Measurements from ENCODE around the gene FABP6. TPM values are rescaled to one million over a fixed set of nuclear protein-coding genes. Genes with fewer than 3 reads are reported as not detected.
"Not testable (repeated sequence)": the region's sequence is repeated elsewhere in the genome, so short reads cannot be mapped to it uniquely, and the experiment has no call there.

FABP6 gene
- total and polyA plus RNA-seq, 5 experiments from 2014 or later: not detected

- no peak for DNase-seq
- Mint-ChIP-seq H3K4me1 (peaks cover 0 to 4% (median under 1%) of the 10 kb centered on the region in 4 donors), H3K9me3 (no peaks in the 10 kb centered on the region), H3K27me3 (no peaks in the 10 kb centered on the region), H3K4me3 (no peak overlapping the region), H3K36me3 (no peaks in the 10 kb centered on the region), H3K27ac (peak overlapping the region in 1 of 10 donors; percentile 65)
- POLR2A ChIA-PET: no interaction called here
- ATAC-seq: no peak
Observed at GRCh38 chr5:160231783-160232342, 2.6 kb downstream of the FABP6 start.

DNA sequence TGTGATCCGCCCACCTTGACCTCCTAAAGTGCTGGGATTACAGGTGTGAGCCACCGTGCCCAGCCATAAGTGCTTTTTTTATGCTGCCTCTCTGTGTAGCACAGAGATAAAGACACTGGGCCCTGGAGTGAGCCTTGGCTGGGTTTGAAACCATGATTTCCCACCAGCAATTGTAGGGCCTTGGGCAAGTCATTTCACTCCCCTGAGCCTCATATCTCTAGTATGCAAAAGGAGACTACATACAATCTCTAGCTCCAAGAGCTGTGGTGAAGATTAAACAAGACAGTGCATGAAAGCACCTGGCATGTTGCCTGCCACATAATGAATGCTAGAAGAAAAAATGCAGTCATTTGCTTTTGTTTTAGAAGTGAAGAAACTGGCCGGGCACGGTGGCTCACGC lies 3.9 kb downstream of the FABP6 start:
- ATAC-seq (no peak), DNase-seq (no peak)
- Mint-ChIP-seq H3K9me3 (no peaks in the 10 kb centered on the region), H3K4me1 (peaks cover 0 to 4% (median under 1%) of the 10 kb centered on the region in 4 donors), H3K27me3 (peaks cover 0 to 4% (median 0%) of the 10 kb centered on the region in 5 donors), H3K27ac (no peak overlapping the region), H3K4me3 (no peak overlapping the region), H3K36me3 (no peaks in the 10 kb centered on the region)
- POLR2A ChIA-PET: no interaction called here

DNA sequence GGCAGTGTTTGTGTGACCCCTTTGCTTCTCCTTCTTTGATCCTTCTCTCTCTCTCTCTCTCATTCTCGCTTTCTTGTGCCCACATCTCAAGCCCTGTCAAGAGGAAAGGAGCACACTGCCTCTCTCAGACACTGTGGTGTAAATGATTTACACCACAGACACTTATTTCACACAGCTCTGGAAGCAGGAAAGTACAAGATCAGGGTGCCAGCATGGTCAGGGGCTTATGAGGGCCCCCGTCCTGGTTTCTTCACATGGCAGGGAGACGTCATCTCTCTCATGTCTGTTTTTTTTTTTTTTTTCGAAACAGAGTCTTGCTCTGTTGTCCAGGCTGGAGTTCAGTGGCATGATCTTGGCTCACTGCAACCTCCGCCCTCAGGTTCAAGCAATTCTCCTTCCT lies 6.4 kb downstream of the FABP6 start:
- POLR2A ChIA-PET: no interaction called here

GRCh38 chr5:160237571-160238093 lies 8.3 kb downstream of the FABP6 start:
- Mint-ChIP-seq H3K9me3 (no peaks in the 10 kb centered on the region), H3K36me3 (no peaks in the 10 kb centered on the region), H3K27me3 (peaks cover 0 to 13% (median 4%) of the 10 kb centered on the region in 5 donors), H3K27ac (no peak overlapping the region), H3K4me3 (no peak overlapping the region), H3K4me1 (no peaks in the 10 kb centered on the region)
- DNase-seq: no peak
- no peak for ATAC-seq
- POLR2A ChIA-PET: no interaction called here

More for the DNA sequence above, 6.4 kb downstream of the FABP6 start:
- H3K27ac Mint-ChIP-seq: peak overlapping the region in 1 of 10 donors; percentile 7
- DNase-seq: no peak
- no peak for ATAC-seq
- H3K4me3 Mint-ChIP-seq: no peak overlapping the region
- no peaks in the 10 kb centered on the region for H3K9me3 Mint-ChIP-seq
- no peaks in the 10 kb centered on the region for H3K36me3 Mint-ChIP-seq
- H3K27me3 Mint-ChIP-seq: peaks cover 0 to 13% (median 4%) of the 10 kb centered on the region in 5 donors
- H3K4me1 Mint-ChIP-seq: peaks cover 0 to 4% (median 0%) of the 10 kb centered on the region in 4 donors

- Mint-ChIP-seq H3K27ac (no peak overlapping the region), H3K36me3 (no peaks in the 10 kb centered on the region), H3K4me1 (no peaks in the 10 kb centered on the region), H3K9me3 (no peaks in the 10 kb centered on the region), H3K4me3 (no peak overlapping the region), H3K27me3 (peaks cover 0 to 13% (median 4%) of the 10 kb centered on the region in 5 donors)
- DNase-seq (no peak), ATAC-seq (no peak)
- POLR2A ChIA-PET: no interaction called here
Observed at GRCh38 chr5:160240350-160240749, 11.0 kb downstream of the FABP6 start.

- no peaks in the 10 kb centered on the region for H3K36me3 Mint-ChIP-seq
- H3K27ac Mint-ChIP-seq: no peak overlapping the region
- no peaks in the 10 kb centered on the region for H3K4me1 Mint-ChIP-seq
- no peak for ATAC-seq
- H3K9me3 Mint-ChIP-seq: no peaks in the 10 kb centered on the region
- H3K4me3 Mint-ChIP-seq: no peak overlapping the region
- H3K27me3 Mint-ChIP-seq: peaks cover 0 to 13% (median 4%) of the 10 kb centered on the region in 5 donors
- POLR2A ChIA-PET: no interaction called here
- no peak for DNase-seq
Observed at GRCh38 chr5:160242145-160242544, 12.8 kb downstream of the FABP6 start.

DNA sequence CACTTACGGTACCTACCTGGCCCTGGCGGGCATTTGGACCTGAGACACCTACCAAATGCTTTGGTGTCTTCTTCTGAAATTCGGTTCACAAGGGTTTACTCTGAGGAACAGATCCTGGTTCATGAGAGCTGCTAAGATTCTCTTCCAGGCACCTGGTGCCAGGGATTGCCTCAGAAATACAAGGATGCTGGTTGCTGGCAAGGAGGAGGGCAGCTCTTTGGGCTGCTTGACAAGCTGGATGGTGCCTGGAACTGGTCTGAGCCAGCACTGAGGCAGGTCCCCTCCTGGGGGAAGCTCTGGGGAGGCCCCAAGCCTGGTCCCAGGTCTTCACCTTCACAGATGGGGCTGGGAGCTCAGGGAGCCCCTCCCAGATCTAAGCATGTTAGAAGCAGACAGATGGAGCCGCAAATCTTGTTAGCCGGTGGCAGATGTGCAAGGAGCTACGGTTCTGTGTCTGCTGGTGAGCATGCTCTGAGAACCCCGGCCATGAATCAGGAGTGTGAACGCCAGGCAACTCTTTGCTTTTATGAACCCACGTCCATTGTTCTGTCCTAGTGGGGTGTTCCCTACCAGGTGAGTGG lies 16.3 kb downstream of the FABP6 start:
- POLR2A ChIA-PET: no interaction called here
- no peaks in the 10 kb centered on the region for H3K4me1 Mint-ChIP-seq
- DNase-seq: no peak
- no peak overlapping the region for H3K4me3 Mint-ChIP-seq
- peaks cover 0 to 3% (median 0%) of the 10 kb centered on the region in 5 donors for H3K27me3 Mint-ChIP-seq
- H3K27ac Mint-ChIP-seq: no peak overlapping the region
- H3K9me3 Mint-ChIP-seq: no peaks in the 10 kb centered on the region
- no peak for ATAC-seq
- H3K36me3 Mint-ChIP-seq: no peaks in the 10 kb centered on the region

- H3K9me3 Mint-ChIP-seq, DNase-seq, ATAC-seq, H3K27me3 Mint-ChIP-seq, H3K36me3 Mint-ChIP-seq, H3K4me3 Mint-ChIP-seq, H3K27ac Mint-ChIP-seq, H3K4me1 Mint-ChIP-seq, POLR2A ChIA-PET: not testable (repeated sequence)
Observed at GRCh38 chr5:160249570-160249969, 20.3 kb downstream of the FABP6 start.

- no peaks in the 10 kb centered on the region for H3K4me1 Mint-ChIP-seq
- POLR2A ChIA-PET: no interaction called here
Observed at GRCh38 chr5:160250226-160250625, 20.9 kb downstream of the FABP6 start.

GRCh38 chr5:160250826-160251225 lies 21.5 kb downstream of the FABP6 start:
- DNase-seq (no peak), ATAC-seq (no peak)
- Mint-ChIP-seq H3K4me3 (no peak overlapping the region), H3K4me1 (no peaks in the 10 kb centered on the region), H3K36me3 (no peaks in the 10 kb centered on the region), H3K27me3 (no peaks in the 10 kb centered on the region), H3K9me3 (no peaks in the 10 kb centered on the region), H3K27ac (no peak overlapping the region)
- POLR2A ChIA-PET: no interaction called here

More at GRCh38 chr5:160250226-160250625, 20.9 kb downstream of the FABP6 start:
- Mint-ChIP-seq H3K36me3 (no peaks in the 10 kb centered on the region), H3K27me3 (no peaks in the 10 kb centered on the region), H3K27ac (no peak overlapping the region), H3K4me3 (no peak overlapping the region), H3K9me3 (no peaks in the 10 kb centered on the region)
- no peak for DNase-seq
- ATAC-seq: no peak

GRCh38 chr5:160251406-160252155 lies 22.3 kb downstream of the FABP6 start:
- DNase-seq (no peak), ATAC-seq (no peak)
- no peaks in the 10 kb centered on the region for H3K27me3 Mint-ChIP-seq
- POLR2A ChIA-PET: no interaction called here
- no peaks in the 10 kb centered on the region for H3K4me1 Mint-ChIP-seq
- H3K4me3 Mint-ChIP-seq: no peak overlapping the region
- H3K9me3 Mint-ChIP-seq: no peaks in the 10 kb centered on the region
- no peaks in the 10 kb centered on the region for H3K36me3 Mint-ChIP-seq
- no peak overlapping the region for H3K27ac Mint-ChIP-seq

GRCh38 chr5:160252916-160253315 lies 23.6 kb downstream of the FABP6 start:
- Mint-ChIP-seq H3K27me3 (no peaks in the 10 kb centered on the region), H3K27ac (no peak overlapping the region), H3K4me1 (no peaks in the 10 kb centered on the region), H3K4me3 (no peak overlapping the region), H3K36me3 (no peaks in the 10 kb centered on the region), H3K9me3 (no peaks in the 10 kb centered on the region)
- DNase-seq (no peak), ATAC-seq (no peak)
- POLR2A ChIA-PET: no interaction called here

DNA sequence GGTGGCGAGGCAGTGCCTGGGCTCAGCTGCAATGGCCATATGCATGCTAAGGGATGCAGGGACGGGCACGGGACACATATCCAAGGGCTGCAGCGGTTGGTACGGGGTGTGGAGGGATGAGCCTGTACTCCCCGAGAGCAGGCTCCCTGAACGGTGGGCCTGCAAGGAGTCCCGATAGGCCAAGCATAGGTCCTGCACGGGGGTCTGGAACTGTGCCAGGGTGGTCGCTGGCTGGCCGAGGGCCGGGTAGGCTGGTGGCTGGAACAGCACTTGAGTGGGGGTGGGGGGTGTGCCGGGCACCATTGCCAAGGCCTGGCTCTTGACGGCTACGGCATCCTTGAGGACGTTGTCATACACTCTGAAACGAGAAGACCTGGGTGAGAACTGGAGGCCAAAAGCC lies 24.1 kb downstream of the FABP6 start:
- DNase-seq (no peak), ATAC-seq (no peak)
- Mint-ChIP-seq H3K27ac (no peak overlapping the region), H3K4me3 (no peak overlapping the region), H3K36me3 (no peaks in the 10 kb centered on the region), H3K4me1 (no peaks in the 10 kb centered on the region), H3K9me3 (no peaks in the 10 kb centered on the region), H3K27me3 (no peaks in the 10 kb centered on the region)
- POLR2A ChIA-PET: no interaction called here

All from naive thymus-derived CD8-positive, alpha-beta T cell (primary cell).